ENCODE data around the gene SLIT1. TPM values are rescaled to one million over a fixed set of nuclear protein-coding genes. Genes with fewer than 3 reads are reported as not detected.

The SLIT1 gene
- total RNA-seq, 2 donors from 2014 or later: 0.78 to 0.99 TPM

DNA sequence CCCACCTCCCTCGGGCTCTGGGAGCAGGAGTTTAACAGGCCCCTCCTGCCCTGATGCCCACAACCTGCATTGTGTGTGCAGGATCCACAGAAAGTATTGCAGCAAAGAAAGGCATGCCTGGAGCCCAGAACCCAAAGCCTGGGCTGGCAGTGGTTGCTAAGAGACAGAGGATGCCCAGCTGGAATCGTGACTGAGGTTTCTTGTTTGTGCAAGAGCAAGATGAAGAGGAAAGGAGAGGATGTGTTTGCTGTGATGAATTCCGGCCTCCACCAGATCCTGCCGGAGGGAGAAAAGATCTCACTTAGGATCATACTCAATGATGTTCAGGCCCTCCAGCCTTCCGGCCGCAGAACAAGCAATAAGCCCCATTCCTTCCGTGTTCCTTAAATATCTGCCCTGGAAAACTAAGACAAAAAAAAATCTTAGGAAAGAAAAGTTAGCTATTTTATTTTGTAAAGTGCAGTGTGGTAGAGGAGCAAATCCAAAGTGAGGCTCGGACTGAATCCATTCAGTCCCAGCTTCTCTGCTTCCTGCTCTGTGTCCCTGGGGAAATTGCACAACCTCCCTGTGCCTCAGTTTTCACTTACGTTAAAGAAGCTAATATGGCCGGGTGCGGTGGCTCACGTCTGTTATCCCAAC is 57.1 kb downstream of the SLIT1 start:
- DNase-seq (peak in 2 of 4 donors; percentile 19 to 20), ATAC-seq (no peak)
- TF ChIP-seq, protein P1, sequence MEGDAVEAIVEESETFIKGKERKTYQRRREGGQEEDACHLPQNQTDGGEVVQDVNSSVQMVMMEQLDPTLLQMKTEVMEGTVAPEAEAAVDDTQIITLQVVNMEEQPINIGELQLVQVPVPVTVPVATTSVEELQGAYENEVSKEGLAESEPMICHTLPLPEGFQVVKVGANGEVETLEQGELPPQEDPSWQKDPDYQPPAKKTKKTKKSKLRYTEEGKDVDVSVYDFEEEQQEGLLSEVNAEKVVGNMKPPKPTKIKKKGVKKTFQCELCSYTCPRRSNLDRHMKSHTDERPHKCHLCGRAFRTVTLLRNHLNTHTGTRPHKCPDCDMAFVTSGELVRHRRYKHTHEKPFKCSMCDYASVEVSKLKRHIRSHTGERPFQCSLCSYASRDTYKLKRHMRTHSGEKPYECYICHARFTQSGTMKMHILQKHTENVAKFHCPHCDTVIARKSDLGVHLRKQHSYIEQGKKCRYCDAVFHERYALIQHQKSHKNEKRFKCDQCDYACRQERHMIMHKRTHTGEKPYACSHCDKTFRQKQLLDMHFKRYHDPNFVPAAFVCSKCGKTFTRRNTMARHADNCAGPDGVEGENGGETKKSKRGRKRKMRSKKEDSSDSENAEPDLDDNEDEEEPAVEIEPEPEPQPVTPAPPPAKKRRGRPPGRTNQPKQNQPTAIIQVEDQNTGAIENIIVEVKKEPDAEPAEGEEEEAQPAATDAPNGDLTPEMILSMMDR (IDR thresholded peaks at IDR 0.05): no peak
- no peak for TF ChIP-seq POLR2A (IDR thresholded peaks at IDR 0.05)
- Histone ChIP-seq H3K4me3 (no peak overlapping the region), H3K4me1 (no peaks in the 10 kb centered on the region), H3K9me3 (no peaks in the 10 kb centered on the region), H3K36me3 (replicated peaks in 1 of 2; ENCODE audit: insufficient read depth in 1 of 2, low read depth in 2 of 2) (no peaks in the 10 kb centered on the region), H3K27me3 (no peaks in the 10 kb centered on the region), H3K27ac (no peak overlapping the region)
- intact Hi-C loops (cut with DNase I): no loop called here
- WGBS, 2 donors: 49 to 61% methylated on average over 12 of the region's 12 CpGs

DNA sequence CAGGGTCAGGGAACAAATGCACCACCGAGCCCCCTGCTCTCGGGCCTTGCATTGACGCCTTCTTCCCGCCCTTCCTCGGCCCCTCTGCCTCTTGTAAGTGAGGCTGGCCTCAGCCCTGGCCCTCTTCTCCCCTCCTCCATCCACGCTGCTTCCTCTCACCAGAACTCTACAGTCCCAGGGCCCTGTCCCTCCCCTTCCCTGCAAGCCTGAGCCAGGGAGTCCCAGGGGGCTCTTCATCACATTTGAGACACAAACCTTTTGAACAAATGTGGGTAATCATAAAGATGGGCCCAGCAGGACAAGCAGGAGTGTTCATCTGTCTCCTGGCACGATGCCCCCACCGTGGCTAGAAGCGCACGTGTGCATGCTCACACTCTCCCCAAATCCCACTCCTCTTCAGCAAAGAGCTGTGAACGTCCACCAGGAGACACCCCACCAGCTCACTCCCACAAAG is 57.7 kb downstream of the SLIT1 start:
- WGBS, 2 donors: 57 to 63% methylated on average over 10 to 11 of the region's 11 CpGs
- Histone ChIP-seq H3K9me3 (no peaks in the 10 kb centered on the region), H3K27me3 (no peaks in the 10 kb centered on the region), H3K4me1 (no peaks in the 10 kb centered on the region), H3K36me3 (replicated peaks in 1 of 2; ENCODE audit: insufficient read depth in 1 of 2, low read depth in 2 of 2) (no peaks in the 10 kb centered on the region), H3K4me3 (no peak overlapping the region), H3K27ac (no peak overlapping the region)
- DNase-seq (no peak), ATAC-seq (no peak)
- TF ChIP-seq, protein P1 (IDR thresholded peaks at IDR 0.05): no peak
- no peak for TF ChIP-seq POLR2A (IDR thresholded peaks at IDR 0.05)
- intact Hi-C loops (cut with DNase I): no loop called here

DNA sequence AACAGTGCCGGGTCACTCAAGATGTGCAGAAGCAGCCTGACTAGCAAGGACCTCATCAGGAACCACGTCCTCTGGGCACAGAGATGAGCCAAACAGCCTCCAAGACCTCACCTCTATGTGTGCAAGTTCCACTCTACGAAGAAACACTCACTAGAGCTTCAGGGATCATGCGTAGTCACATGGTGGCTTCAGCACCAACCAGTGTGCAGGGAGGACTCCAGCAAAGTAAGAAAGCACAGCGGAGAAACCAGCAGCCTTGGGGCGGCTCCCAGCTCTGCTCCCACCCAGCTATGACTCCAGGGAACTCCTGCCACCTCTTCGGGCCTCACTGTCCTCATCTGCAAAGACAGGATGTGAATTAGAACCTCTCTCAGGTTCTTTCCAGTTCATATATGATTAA is 58.2 kb downstream of the SLIT1 start:
- no peak for TF ChIP-seq POLR2A (IDR thresholded peaks at IDR 0.05)
- TF ChIP-seq, protein P1 (IDR thresholded peaks at IDR 0.05): no peak
- H3K4me3 ChIP-seq: no peak overlapping the region
- H3K36me3 ChIP-seq (replicated peaks in 1 of 2; ENCODE audit: insufficient read depth in 1 of 2, low read depth in 2 of 2): no peaks in the 10 kb centered on the region
- no peaks in the 10 kb centered on the region for H3K27me3 ChIP-seq
- WGBS, 2 donors: 57 to 61% methylated on average over 5 to 7 of the region's 7 CpGs
- ATAC-seq (no peak), DNase-seq (no peak)
- intact Hi-C loops (cut with DNase I): no loop called here
- no peaks in the 10 kb centered on the region for H3K4me1 ChIP-seq
- no peaks in the 10 kb centered on the region for H3K9me3 ChIP-seq
- no peak overlapping the region for H3K27ac ChIP-seq

DNA sequence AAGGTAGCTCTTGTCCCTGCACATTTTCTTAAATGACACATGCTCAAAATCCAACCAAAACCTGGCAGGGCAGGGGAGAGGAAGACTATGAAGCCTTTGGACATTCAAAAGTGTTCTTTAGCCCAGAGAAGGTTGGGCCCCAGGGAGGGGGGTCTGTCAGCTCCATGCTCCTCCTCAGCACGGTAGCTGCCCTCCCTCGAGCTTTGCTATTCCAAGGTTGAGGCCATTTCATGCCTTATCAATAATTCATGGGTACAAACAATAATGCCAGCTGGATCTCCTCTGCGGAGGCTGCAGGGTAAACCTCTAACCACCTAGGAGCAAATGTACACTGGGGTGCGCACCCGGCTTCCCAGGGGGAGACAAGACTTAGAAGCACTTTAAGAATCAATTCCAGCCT is 61.5 kb downstream of the SLIT1 start:
- no peak for DNase-seq
- WGBS, 2 donors: 36 to 45% methylated on average over 2 to 5 of the region's 5 CpGs
- Histone ChIP-seq H3K36me3 (replicated peaks in 1 of 2; ENCODE audit: insufficient read depth in 1 of 2, low read depth in 2 of 2) (no peaks in the 10 kb centered on the region), H3K9me3 (no peaks in the 10 kb centered on the region), H3K27me3 (peaks cover 0 to 1% of the 10 kb centered on the region in 2 donors), H3K27ac (no peak overlapping the region), H3K4me1 (no peaks in the 10 kb centered on the region), H3K4me3 (no peak overlapping the region)
- no peak for TF ChIP-seq POLR2A (IDR thresholded peaks at IDR 0.05)
- TF ChIP-seq, protein P1 (IDR thresholded peaks at IDR 0.05): no peak
- intact Hi-C loops (cut with DNase I): no loop called here
- no peak for ATAC-seq

DNA sequence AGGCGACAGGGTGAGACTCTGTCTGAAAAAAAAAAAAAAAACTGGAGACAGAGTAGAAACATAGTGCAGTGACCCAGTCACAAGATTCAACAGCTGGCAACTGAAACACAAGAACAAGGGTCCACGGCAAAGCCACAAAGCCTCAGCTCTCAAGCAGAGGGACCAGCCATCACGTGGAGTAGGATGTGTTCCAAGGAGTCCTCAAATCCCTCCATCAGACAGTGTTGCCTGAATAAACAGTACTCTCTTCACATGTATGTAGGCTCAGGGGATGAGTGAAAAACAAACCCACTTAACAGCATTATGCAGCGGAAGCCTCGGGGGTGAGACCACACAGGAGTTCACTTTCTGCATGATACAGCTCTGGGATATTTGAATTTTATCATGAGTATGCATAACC is 62.0 kb downstream of the SLIT1 start:
- Histone ChIP-seq H3K27ac (no peak overlapping the region), H3K4me3 (no peak overlapping the region), H3K27me3 (peaks cover 0 to 4% of the 10 kb centered on the region in 2 donors), H3K9me3 (no peaks in the 10 kb centered on the region), H3K4me1 (no peaks in the 10 kb centered on the region), H3K36me3 (replicated peaks in 1 of 2; ENCODE audit: insufficient read depth in 1 of 2, low read depth in 2 of 2) (no peaks in the 10 kb centered on the region)
- WGBS, 2 donors: 77 to 79% methylated on average over 5 of the region's 5 CpGs
- intact Hi-C loops (cut with DNase I): no loop called here
- no peak for ATAC-seq
- TF ChIP-seq, protein P1 (IDR thresholded peaks at IDR 0.05): no peak
- no peak for TF ChIP-seq POLR2A (IDR thresholded peaks at IDR 0.05)
- DNase-seq: no peak

Measured in body of pancreas (tissue), 4 donors.